Right atrium auricular region (tissue), 2 donors: Measurements from ENCODE around the gene SMIM35. TPM values are rescaled to one million over a fixed set of nuclear protein-coding genes. Genes with fewer than 3 reads are reported as not detected.

ENCODE experiments used
- DNase-seq: peaks from one replicate; pipeline ENCODE4 v3.0.0-alpha.2; 2019; ENCODE audit warnings: low spot score
- H3K27ac ChIP-seq, 2 donors: fragments of 200-600 bp; sonication (generic); 1 replicate in 1 of 2; 2 replicates in 1 of 2; pipeline ENCODE4 v1.5.1; 2016 to 2019
- H3K27me3 ChIP-seq, 2 donors: fragments of 200-600 bp; sonication (generic); one replicate each; pipeline versions ENCODE4 v1.5.1 to v1.6.0; 2017 to 2019
- H3K36me3 ChIP-seq: fragments of 200-600 bp; sonication (generic); one replicate; pipeline ENCODE4 v1.5.1; 2016
- H3K4me1 ChIP-seq, 2 donors: fragments of 200-600 bp; sonication (generic); one replicate each; pipeline versions ENCODE4 v1.5.1 to v1.6.0; 2017 to 2019
- H3K4me3 ChIP-seq, 2 donors: fragments of 200-600 bp; sonication (generic); 1 replicate in 1 of 2; 2 replicates in 1 of 2; pipeline ENCODE4 v1.5.1; 2017 to 2019; ENCODE audit warnings: mild to moderate bottlenecking in 1 of 2, moderate library complexity in 1 of 2
- H3K9me3 ChIP-seq, 2 donors: fragments of 200-600 bp; sonication (generic); one replicate each; pipeline ENCODE4 v1.5.1; 2019
- CTCF ChIP-seq, 2 donors: fragments of 200-600 bp; sonication (generic); IDR thresholded peaks; one replicate each; pipeline ENCODE4 v1.5.1; 2019; ENCODE audit warnings: antibody characterized with exemption in 2 of 2
- total RNA-seq, 2 donors: library from RNA; depleted of rRNA; stranded (reverse); fragments of >200 nt; gene quantifications; one replicate each; pipeline ENCODE4 v1.1.0, GENCODE V29; 2016

Gene SMIM35
- total RNA-seq, 2 donors from 2014 or later: not detected

- Histone ChIP-seq H3K27me3 (no peaks in the 10 kb centered on the region), H3K4me3 (no peak overlapping the region), H3K27ac (no peak overlapping the region), H3K4me1 (no peaks in the 10 kb centered on the region), H3K36me3 (no peaks in the 10 kb centered on the region), H3K9me3 (no peaks in the 10 kb centered on the region)
- TF ChIP-seq CTCF (IDR thresholded peaks at IDR 0.05): no peak
- no peak for DNase-seq
Measured at GRCh38 chr11:118054712-118055640, 31.8 kb downstream of the SMIM35 start.

- Histone ChIP-seq H3K27me3 (no peaks in the 10 kb centered on the region), H3K9me3 (no peaks in the 10 kb centered on the region), H3K4me1 (no peaks in the 10 kb centered on the region), H3K4me3 (no peak overlapping the region), H3K36me3 (no peaks in the 10 kb centered on the region), H3K27ac (no peak overlapping the region)
- DNase-seq: no peak
- no peak for TF ChIP-seq CTCF (IDR thresholded peaks at IDR 0.05)
Measured at GRCh38 chr11:118052581-118053206, 34.1 kb downstream of the SMIM35 start.

- Histone ChIP-seq H3K4me1 (no peaks in the 10 kb centered on the region), H3K9me3 (no peaks in the 10 kb centered on the region), H3K36me3 (no peaks in the 10 kb centered on the region), H3K4me3 (no peak overlapping the region), H3K27me3 (no peaks in the 10 kb centered on the region), H3K27ac (no peak overlapping the region)
- TF ChIP-seq CTCF (IDR thresholded peaks at IDR 0.05): no peak
- no peak for DNase-seq
Measured at GRCh38 chr11:118051611-118052461, 34.9 kb downstream of the SMIM35 start.

GRCh38 chr11:118051136-118051610, 35.6 kb downstream of the SMIM35 start:
- no peak overlapping the region for H3K27ac ChIP-seq
- no peak for TF ChIP-seq CTCF (IDR thresholded peaks at IDR 0.05)
- no peak overlapping the region for H3K4me3 ChIP-seq
- H3K27me3 ChIP-seq: no peaks in the 10 kb centered on the region
- H3K4me1 ChIP-seq: no peaks in the 10 kb centered on the region
- H3K9me3 ChIP-seq: no peaks in the 10 kb centered on the region
- DNase-seq: no peak
- no peaks in the 10 kb centered on the region for H3K36me3 ChIP-seq

GRCh38 chr11:118050208-118050891, 36.4 kb downstream of the SMIM35 start:
- H3K4me3 ChIP-seq: no peak overlapping the region
- no peak for TF ChIP-seq CTCF (IDR thresholded peaks at IDR 0.05)
- no peaks in the 10 kb centered on the region for H3K36me3 ChIP-seq
- peak; percentile 48 for DNase-seq
- H3K4me1 ChIP-seq: no peaks in the 10 kb centered on the region
- H3K27ac ChIP-seq: no peak overlapping the region
- H3K27me3 ChIP-seq: no peaks in the 10 kb centered on the region
- H3K9me3 ChIP-seq: no peaks in the 10 kb centered on the region
